Uterus (tissue), 4 donors: ENCODE results near the gene SLC25A47. TPM values are rescaled to one million over a fixed set of nuclear protein-coding genes. Genes with fewer than 3 reads are reported as not detected.
"Not testable (repeated sequence)": the region's sequence is repeated elsewhere in the genome, so short reads cannot be mapped to it uniquely, and the experiment has no call there.

Experiments used
- DNase-seq, 2 donors: peaks; one replicate each; pipeline ENCODE4 v3.0.0-alpha.2; 2019 to 2020
- H3K27ac ChIP-seq, 2 donors: fragments of 200-600 bp; sonication (generic); 1 replicate in 1 of 2; 2 replicates in 1 of 2; pipeline ENCODE4 v1.5.1; 2016 to 2018
- H3K27me3 ChIP-seq, 2 donors: fragments of 200-600 bp; sonication (generic); one replicate each; pipeline ENCODE4 v1.5.1; 2018 to 2019; ENCODE audit warnings: control low read depth in 1 of 2
- H3K36me3 ChIP-seq, 2 donors: fragments of 200-600 bp; sonication (generic); one replicate each; pipeline ENCODE4 v1.5.1; 2019; ENCODE audit warnings: control low read depth in 1 of 2
- H3K4me1 ChIP-seq, 2 donors: fragments of 200-600 bp; sonication (generic); one replicate each; pipeline ENCODE4 v1.5.1; 2018 to 2019; ENCODE audit warnings: control low read depth in 1 of 2
- H3K4me3 ChIP-seq, 2 donors: fragments of 200-600 bp; sonication (generic); 1 replicate in 1 of 2; 2 replicates in 1 of 2; pipeline ENCODE4 v1.5.1; 2018 to 2019; ENCODE audit warnings: mild to moderate bottlenecking in 1 of 2
- H3K9me3 ChIP-seq, 2 donors: fragments of 200-600 bp; sonication (generic); one replicate each; pipeline ENCODE4 v1.5.1; 2019; ENCODE audit warnings: control low read depth in 1 of 2
- POLR2A ChIP-seq, 2 donors: fragments of 450-650 bp; IDR thresholded peaks; one replicate each; pipeline ENCODE4 v1.6.1; 2016; ENCODE audit warnings: antibody characterized with exemption in 2 of 2, mild to moderate bottlenecking in 1 of 2, moderate library complexity in 1 of 2
- intact Hi-C: fragments of 100-400 bp; cut with DNase I; formaldehyde crosslinking; loops from one replicate; pipeline ENCODE4 v1.15.1; 2023; ENCODE audit warnings: low total_unique reads
- total RNA-seq, 4 donors: library from RNA; depleted of rRNA in 3 of 4; stranded (reverse); fragments of >200 nt in 3 of 4; gene quantifications; one replicate each; pipeline versions ENCODE4 v1.1.0 to v1.2.4, GENCODE V29; 2014 to 2023
- TF ChIP-seq, protein P1 (sequence below), 4 experiments: fragments of 200-600 bp in 2 of 4; fragments of 450-650 bp in 2 of 4; sonication (generic) in 2 of 4; IDR thresholded peaks; one replicate each; pipeline ENCODE4 v1.5.1; 2016 to 2019; ENCODE audit warnings: antibody characterized with exemption in 4 of 4, mild to moderate bottlenecking in 2 of 4, moderate library complexity in 1 of 4
- donor health status: DM: yes; HTN: yes; CAD: no.

The SLC25A47 gene
- total RNA-seq, 4 donors from 2014 or later = not detected

DNA sequence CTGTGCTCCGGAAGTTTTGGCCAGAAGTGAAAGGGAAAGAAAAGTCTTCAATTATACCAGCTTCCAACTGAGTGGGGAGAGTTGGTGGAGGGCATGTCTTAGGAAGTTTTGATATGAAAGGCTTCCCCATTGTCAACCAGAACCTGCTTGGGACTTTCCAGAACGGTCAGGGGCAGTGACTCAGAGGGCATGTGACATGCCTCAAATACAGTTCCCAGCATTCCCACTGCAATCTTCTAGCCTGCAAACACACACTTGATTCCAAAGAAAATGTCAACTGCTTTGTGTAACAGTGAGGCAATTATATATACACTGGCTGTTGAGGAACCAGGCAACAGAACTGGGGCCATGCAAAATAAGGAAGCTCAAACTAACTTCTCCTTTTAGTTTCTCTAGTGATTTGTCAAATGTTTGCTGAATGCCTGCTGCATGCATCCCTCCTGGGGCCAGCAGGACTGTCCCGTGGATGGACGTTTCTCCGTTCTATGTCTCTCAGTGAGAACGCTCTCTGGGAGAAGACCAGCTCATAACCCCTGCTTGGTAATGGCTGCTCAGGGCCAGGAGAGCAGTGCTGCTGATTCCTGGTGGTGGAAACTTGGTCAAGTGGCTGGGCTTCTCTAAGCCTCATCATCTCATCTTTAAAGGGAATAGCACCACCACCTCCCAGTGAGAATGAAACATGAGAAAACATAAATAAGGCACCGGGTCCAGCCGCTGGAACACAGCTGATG, 18.3 kb downstream of the SLC25A47 start:
- Histone ChIP-seq H3K36me3 (no peaks in the 10 kb centered on the region), H3K4me3 (no peak overlapping the region), H3K4me1 (peaks cover 0 to 5% of the 10 kb centered on the region in 2 donors), H3K27ac (peak overlapping the region; percentile 18 to 47), H3K27me3 (no peaks in the 10 kb centered on the region), H3K9me3 (no peaks in the 10 kb centered on the region)
- TF ChIP-seq POLR2A (IDR thresholded peaks at IDR 0.05) = no peak
- TF ChIP-seq, protein P1, sequence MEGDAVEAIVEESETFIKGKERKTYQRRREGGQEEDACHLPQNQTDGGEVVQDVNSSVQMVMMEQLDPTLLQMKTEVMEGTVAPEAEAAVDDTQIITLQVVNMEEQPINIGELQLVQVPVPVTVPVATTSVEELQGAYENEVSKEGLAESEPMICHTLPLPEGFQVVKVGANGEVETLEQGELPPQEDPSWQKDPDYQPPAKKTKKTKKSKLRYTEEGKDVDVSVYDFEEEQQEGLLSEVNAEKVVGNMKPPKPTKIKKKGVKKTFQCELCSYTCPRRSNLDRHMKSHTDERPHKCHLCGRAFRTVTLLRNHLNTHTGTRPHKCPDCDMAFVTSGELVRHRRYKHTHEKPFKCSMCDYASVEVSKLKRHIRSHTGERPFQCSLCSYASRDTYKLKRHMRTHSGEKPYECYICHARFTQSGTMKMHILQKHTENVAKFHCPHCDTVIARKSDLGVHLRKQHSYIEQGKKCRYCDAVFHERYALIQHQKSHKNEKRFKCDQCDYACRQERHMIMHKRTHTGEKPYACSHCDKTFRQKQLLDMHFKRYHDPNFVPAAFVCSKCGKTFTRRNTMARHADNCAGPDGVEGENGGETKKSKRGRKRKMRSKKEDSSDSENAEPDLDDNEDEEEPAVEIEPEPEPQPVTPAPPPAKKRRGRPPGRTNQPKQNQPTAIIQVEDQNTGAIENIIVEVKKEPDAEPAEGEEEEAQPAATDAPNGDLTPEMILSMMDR (IDR thresholded peaks at IDR 0.05) = no peak
- DNase-seq = no peak
- intact Hi-C loops = no loop called here

DNA sequence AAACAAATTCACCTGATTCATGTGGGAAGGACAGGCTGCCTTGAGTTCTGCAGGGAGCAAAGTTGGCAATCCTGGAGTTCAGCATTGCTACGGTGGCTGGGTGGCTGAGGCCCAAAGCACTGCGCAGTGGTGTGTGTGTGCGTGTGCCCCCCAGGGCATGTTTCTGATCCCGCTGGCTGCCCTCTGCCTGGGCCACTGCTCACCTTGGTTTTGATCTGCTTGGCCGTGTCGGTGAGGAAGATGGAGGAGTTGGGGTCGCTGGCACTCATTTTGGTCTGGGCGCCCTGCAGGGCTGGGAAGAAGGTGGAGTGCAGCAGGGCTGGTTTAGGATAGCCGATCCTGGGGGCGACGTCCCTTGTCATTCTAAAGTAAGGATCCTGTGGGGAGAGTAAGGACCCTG, 19.1 kb downstream of the SLC25A47 start:
- Histone ChIP-seq H3K36me3 (no peaks in the 10 kb centered on the region), H3K4me3 (no peak overlapping the region), H3K27me3 (no peaks in the 10 kb centered on the region), H3K9me3 (no peaks in the 10 kb centered on the region), H3K4me1 (peaks cover 0 to 5% of the 10 kb centered on the region in 2 donors), H3K27ac (peak overlapping the region in 1 of 2 donors; percentile 47)
- TF ChIP-seq POLR2A (IDR thresholded peaks at IDR 0.05) = no peak
- TF ChIP-seq, protein P1 (IDR thresholded peaks at IDR 0.05) = no peak
- DNase-seq = no peak
- intact Hi-C loops = no loop called here

DNA sequence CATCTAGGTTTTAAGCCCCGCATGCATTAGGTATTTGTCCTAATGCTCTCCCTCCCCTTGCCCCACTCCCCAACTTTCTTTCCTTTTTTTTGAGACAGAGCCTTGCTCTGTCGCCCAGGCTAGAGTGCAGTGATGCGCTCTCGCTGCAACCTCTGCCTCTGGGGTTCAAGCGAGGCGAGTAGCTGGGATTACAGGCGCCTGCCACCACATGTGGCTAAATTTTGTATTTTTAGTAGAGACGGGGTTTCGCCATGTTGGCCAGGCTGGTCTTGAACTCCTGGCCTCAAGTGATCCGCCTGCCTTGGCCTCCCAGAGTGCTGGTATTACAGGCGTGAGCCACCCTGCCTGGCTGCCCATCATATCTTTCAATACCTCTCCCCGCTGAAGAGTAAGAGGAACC, 19.7 kb downstream of the SLC25A47 start:
- H3K4me1 ChIP-seq, H3K27me3 ChIP-seq, intact Hi-C loops, H3K9me3 ChIP-seq, H3K4me3 ChIP-seq, DNase-seq, H3K27ac ChIP-seq, H3K36me3 ChIP-seq: not testable (repeated sequence)

DNA sequence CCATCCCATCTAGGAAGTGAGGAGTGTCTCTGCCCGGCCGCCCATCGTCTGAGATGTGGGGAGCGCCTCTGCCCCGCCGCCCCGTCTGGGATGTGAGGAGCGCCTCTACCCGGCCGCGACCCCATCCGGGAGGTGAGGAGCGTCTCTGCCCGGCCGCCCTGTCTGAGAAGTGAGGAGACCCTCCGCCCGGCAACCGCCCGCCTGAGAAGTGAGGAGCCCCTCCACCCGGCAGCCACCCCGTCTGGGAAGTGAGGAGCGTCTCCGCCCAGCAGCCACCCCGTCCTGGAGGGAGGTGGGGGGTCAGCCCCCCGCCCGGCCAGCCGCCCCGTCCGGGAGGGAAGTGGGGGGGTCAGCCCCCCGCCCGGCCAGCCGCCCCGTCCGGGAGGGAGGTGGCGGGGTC, 21.5 kb downstream of the SLC25A47 start:
- H3K36me3 ChIP-seq, H3K4me3 ChIP-seq, DNase-seq, H3K9me3 ChIP-seq, H3K4me1 ChIP-seq, intact Hi-C loops, H3K27ac ChIP-seq, H3K27me3 ChIP-seq: not testable (repeated sequence)

DNA sequence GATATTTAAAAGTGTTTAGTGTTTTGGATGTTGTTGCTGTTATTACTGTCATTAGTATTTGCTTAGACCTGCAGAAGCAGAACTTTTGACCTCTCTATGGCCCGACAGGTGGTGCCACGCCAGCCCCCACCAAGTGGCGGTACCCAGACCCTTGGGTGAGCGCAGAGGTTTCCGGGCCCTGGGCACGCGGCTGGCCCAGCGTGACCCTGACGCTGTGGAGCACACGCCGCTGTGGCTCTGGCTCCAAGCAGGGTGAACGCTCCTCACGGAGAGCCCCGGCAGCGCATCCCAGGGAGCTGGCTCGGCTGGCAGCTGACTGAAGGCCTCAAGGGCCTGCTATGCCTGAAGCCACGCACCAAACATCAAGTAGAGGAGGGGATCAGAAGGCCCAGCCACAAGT, 22.6 kb downstream of the SLC25A47 start:
- no peak for DNase-seq
- peaks cover 0 to 5% of the 10 kb centered on the region in 2 donors for H3K4me1 ChIP-seq
- H3K27ac ChIP-seq = no peak overlapping the region
- no peak for TF ChIP-seq POLR2A (IDR thresholded peaks at IDR 0.05)
- TF ChIP-seq, protein P1 (IDR thresholded peaks at IDR 0.05) = no peak
- H3K27me3 ChIP-seq = no peaks in the 10 kb centered on the region
- intact Hi-C loops = no loop called here
- no peaks in the 10 kb centered on the region for H3K36me3 ChIP-seq
- H3K4me3 ChIP-seq = no peak overlapping the region
- no peaks in the 10 kb centered on the region for H3K9me3 ChIP-seq

DNA sequence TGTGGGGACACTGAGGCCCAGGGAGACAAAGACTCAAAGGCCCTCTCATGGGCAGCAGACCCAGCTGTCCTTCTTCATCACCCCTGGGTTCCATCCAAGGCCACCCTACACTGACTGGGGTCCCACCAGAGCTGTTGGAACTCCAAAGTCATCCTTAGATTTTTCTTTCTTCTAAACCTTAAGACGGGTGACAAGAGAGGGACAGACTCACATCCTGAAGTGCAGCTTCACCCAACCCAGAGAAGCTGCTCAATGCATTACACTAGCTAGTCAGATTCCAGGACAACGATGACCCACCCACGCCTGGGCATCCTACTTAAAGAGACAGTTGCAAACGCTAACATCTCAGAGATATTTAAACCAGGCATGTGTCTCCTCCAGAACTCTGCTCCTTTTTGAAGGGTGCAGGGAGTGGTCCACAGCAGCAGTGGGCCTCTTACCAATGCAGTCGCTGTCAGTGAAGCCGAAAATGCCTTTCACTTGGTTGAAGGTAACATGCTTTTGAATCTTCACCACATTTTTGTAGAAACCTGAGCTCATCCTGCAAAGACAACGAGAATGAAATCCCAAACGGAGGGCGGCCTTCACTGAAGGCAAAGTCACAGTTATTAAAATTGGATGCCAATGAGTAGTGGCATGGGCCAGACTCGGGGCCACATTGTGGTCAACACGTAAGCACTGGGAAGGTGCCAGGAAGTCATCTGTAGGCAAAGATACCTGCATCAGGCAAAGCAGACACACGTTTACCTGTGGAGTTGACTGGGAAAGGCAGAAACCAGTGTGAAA, 23.4 kb downstream of the SLC25A47 start:
- intact Hi-C loops = no loop called here
- Histone ChIP-seq H3K4me1 (peaks cover 0 to 4% of the 10 kb centered on the region in 2 donors), H3K27ac (no peak overlapping the region), H3K4me3 (no peak overlapping the region), H3K9me3 (no peaks in the 10 kb centered on the region), H3K36me3 (no peaks in the 10 kb centered on the region), H3K27me3 (no peaks in the 10 kb centered on the region)
- TF ChIP-seq, protein P1 (IDR thresholded peaks at IDR 0.05) = no peak
- no peak for TF ChIP-seq POLR2A (IDR thresholded peaks at IDR 0.05)
- no peak for DNase-seq
